T-helper 1 cell treated with Interleukin-12 subunit alpha and Interleukin-12 subunit beta and Interleukin-4 antibody, amounts not matched to agents 30 ng/mL and 1 ng/mL, for 36 hours (primary cell): ENCODE results near the gene GFI1B. TPM values are rescaled to one million over a fixed set of nuclear protein-coding genes. Genes with fewer than 3 reads are reported as not detected.
"Not testable (repeated sequence)": the region's sequence is repeated elsewhere in the genome, so short reads cannot be mapped to it uniquely, and the experiment has no call there.

Experiments
- intact Hi-C: fragments of 100-400 bp; cut with micrococcal nuclease; formaldehyde crosslinking; loops from one replicate; pipeline ENCODE4 v1.15.1; 2024
- total RNA-seq: library from RNA; stranded (reverse); gene quantifications from 2 replicates; pipeline ENCODE4 v1.2.3, GENCODE V29; 2022

Gene GFI1B
- total RNA-seq, 1 donor from 2014 or later, result not detected

DNA sequence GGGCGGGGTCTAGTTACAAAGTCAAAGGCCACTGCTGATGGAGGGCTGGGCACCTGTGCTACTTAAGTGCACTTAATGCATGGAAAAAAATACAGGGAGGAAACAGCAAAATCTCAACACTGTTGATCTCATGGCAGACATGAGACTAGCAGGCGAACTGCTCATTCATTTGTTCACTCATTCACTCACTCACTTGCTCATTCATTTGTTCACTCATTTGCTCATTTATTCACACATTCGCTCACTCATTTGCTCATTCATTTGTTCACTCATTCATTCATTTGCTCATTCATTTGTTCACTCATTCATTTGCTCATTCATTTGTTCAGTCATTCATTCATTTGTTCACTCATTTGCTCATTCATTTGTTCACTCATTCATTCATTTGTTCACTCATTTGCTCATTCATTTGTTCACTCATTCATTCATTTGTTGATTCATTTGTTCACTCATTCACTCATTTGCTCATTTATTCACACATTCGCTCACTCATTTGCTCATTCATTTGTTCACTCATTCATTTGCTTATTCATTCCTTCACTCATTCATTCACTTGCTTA is 11.6 kb downstream of the GFI1B start:
- intact Hi-C loops, result not testable (repeated sequence)

DNA sequence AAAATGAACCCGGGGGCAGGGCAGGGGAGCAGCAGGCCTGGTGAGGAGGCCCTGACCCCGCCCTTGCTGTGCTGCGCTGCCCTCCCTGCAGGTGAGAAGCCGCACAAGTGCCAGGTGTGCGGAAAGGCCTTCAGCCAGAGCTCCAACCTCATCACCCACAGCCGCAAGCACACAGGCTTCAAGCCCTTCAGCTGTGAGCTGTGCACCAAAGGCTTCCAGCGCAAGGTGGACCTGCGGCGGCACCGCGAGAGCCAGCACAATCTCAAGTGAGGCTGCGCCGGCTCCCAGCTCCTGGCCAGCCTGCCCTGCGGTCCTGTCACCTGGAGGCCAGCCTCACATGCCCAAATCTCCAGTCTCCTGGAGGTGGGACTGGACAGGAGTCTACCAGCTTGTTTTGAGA is 12.3 kb downstream of the GFI1B start:
- intact Hi-C loops, result no loop called here

DNA sequence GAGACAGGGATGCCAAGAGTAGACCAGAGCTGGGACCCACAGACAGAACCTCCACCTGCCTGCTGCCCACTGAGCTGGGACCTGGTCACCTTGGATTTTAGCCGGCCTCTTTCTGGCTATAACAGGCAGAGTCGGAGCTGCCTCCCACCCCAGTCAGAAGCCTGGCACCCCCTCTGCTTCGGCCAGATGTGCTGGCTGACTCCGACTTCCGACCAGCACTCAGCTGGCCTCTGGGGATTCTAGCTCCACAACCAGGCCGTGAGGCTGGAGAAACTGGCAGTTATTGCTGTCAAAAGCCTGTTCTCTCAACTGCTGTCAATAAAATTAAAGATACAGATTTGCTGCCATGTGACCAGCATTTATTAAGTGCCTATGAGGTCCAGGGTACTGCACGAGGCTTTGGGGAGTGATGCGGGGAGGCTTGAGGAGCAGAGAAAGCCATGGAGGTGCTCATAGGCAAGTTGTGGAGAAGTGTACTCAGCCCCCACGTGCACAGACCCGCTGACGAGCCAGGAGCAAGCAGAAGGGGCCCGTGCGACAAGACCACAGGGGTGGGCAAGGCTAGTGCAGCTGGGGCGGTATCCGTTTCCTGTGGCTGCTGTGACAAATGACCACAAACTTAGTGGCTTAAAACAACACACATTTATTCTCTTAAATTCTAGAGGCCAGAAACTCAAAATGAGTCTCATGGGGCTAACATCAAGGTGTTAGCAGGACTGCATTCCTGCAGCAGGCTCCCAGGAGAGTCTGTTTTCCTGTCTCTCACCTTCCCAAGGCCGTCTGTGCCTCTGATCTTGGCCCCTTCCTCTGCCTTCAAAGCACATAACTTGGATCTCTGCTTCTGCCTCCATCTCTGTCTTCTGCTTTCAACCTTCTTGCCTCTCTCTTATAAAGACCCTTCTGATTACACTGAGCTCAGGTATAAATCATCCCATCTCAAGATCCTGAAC is 13.1 kb downstream of the GFI1B start:
- intact Hi-C loops, result no loop called here

DNA sequence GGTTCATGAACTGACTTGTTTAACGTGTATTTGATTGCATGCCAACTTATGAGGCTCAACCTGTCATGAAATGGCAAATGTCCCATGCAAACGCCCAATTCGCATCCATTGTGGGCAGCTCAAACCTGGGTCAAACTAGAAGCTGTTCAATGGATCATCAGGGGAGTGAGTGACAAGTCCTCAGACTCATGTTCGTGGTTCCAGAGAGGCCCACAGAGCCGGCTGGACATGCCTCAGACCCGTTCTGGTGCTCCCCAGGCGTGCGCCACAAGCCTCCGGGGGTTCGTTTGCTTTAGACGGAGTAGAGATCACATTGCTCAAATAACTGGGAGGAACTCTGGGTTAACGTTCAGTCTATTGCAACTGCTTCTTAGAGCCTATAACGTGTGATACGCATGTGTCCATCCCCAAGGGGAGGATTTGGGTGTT is 15.0 kb downstream of the GFI1B start:
- intact Hi-C loops, result no loop called here

DNA sequence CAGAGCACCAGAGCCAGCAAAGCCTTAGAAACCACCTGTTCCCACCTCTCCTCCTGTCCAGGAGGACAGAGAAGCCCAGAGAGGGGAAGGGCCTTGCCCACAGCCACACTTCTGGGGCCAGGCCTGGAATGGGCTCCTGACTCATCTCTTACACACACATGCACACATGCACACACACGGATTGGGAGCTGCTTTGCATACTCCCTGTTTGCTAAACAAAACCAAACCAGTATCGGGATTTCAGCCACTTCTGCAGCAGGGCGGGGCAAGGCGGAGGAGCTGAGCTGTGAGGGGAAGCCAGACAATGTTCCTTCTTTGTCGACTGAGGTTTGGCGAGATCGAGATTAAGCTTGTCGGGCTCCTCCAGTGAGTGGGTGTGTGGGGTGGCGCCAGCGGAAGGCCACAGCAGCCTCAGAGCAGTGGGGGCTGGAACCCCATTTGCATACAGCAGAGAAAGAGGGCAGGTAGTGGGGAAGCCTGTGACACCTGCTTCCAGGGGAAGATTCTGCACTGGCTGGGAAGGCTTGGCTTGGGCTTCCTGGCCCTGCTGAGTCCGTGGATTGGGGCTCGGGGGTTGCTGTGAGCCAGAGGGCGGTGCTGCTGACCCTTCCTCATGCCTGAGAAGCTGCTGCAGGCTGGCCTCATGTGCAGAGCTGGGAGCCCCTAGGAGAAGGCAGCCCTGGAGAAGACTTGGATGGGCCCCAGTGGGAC is 16.1 kb downstream of the GFI1B start:
- intact Hi-C loops, result no loop called here

DNA sequence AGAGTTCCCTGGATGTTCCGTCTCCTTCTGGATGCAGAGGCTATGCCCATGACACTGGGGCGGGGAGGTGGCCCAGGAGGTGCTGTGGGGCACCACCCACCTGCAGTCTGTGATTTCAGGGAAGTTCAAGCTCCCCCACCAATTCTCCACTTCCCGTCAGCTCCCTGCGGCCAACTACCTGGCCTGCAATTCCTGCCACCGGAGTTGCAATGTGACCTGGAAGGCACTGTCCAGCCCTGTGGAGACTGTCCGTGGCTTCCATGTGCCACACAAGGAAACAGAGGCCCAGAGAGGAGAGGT is 16.6 kb downstream of the GFI1B start:
- intact Hi-C loops, result no loop called here

DNA sequence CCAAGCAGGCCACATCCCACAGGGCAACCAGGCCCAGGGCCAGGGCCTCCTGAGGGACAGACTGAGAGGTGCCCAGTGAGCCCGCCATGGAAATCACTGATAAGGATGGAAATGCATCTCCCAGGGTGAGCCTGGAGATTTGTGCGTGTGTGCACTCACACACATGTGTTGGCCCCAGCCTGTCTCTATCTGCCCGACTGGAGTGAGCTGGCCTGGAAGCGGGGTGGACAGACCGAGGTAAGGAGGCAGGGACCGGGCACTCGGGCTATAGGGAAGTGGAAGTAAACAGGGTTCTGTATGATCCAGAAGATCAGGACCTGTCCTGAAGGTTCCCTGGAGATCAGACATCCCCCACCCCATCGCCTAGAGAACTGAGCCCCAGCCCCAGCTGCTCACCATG is 17.4 kb downstream of the GFI1B start:
- intact Hi-C loops, result no loop called here

DNA sequence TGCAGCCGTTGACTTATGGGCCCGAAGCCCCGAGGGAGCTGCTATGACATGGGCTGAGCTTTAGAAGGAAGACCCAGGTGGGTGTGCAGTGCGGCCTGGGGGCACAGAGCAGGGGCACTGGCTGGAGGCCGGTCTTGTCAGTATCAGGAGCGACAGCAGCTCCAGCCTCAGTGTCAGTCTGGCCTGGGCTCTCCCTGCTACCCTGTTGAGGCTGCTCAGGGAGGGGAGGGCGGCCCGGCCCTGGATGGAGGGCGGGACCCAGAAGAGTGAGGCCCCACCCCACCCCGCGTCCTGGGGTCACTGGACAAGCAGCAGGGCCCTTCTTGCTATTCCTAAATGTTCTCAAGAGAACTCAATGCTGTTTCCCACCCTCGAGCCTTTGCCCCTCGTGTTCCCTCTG is 18.0 kb downstream of the GFI1B start:
- intact Hi-C loops, result no loop called here

DNA sequence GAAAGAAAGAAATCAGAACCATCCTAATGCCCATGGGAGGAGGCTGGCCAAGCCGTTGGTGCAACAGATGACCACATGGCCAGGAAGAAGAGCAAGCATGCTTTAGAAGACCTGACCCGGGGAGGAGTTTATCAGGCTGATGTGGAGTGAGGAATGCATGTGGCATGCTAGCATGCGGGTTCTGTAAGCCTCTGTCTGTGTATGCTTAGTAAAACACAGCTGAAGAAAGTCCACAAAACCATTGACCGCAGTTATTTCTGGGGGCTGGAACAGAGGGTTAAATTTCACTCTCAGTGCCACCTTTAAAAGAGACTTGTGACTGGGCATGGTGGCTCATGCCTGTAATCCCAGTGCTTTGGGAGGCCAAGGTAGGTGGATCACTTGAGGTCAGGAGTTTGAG is 19.1 kb downstream of the GFI1B start:
- intact Hi-C loops, result no loop called here

DNA sequence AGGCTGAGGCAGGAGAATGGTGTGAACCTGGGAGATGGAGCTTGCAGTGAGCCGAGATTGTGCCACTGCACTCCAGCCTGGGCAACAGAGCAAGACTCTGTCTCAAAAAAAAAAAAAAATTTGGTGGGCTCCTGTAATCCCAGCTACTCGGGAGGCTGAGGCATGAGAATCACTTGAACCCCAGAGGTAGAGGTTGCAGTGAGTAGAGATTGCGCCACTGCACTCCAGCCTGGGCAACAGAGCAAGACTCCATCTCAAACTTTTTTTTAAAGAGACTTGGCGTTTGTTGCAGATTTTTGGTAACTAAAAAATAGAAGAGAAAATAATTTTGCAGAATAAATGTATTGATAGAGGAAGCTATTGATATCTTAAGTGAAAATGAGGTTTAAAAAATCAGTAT is 19.7 kb downstream of the GFI1B start:
- intact Hi-C loops, result not testable (repeated sequence)

DNA sequence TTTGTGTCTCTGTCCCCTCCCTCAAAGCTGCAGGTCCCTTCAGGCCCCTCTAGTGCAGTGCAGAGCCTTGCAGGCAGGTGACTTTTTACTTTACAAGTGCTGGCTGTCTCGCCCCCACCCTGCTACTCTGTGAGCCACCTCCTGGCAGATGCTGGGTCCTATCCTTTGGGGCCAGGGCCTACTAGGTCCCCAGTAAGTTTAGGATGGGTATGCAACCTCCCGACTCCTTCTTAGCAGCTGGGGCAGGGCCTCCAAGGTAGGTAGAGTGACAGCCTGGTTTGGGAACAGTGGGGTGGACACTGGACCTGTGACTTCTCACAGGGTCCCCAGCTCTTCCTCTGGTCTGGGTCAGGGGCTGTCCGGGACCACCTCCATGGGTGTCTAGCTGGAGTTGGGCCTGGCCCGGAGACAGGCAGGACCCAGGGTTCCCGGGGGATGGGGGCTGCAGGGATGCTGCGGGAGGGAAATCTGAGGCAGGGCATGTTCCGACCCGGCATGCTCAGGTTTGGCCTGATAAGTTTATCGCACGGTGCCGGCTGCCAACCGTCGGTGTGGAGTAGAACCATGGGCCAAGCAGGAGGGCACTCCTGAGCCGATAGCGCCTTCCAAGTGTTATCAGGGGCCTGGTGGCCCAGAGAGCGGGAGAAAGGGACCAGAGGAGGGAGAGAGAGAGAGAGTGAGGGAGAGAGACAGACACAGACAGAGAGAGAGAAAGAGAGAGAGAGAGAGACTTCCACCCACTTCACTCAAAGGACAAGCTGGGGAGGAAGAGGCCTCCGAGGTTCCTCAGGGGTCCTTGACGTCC is 20.5 kb downstream of the GFI1B start:
- intact Hi-C loops, result no loop called here

DNA sequence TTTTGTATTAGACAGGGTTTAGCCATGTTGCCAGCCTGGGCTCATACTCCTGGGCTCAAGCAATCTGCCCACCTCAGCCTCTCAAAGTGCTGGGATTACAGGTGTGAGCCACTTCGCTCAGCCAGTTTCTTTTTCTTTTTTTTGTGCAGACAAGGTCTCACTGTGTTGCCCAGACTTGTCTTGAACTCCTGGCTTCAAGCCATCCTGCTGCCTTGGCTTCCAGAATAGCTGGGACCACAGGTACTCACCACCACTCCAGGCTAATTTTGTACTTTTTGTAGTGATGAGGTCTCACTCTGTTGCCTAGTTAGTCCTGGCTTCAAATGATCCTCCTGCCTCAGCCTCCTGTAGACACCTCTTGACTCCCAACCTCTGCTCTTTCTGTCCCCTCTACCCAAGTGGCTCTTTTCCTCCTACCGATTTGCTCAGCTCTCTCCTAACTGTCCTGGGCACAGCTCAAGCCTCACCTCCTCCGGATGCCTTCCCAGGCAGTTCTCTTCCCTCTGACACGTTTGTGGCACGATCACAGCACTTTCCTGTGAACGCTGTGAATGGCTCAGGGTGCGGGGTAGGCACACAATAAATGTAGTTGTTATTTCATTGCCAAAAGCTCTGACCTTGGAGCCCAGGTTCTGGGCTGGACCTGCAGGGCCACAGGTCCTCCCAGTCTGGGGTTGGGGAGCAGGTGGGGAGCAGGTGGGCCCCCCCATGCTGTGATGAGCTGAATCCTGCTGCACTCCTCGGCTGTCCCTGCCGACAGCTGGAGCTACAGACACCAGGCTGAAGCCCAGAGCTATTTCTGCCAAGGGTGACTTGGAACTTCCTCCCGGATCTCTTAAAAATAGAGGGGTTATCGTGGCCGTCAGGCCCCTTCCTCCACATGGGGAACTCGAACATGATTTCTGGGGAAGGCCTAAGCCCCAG is 23.9 kb downstream of the GFI1B start:
- intact Hi-C loops, result no loop called here

DNA sequence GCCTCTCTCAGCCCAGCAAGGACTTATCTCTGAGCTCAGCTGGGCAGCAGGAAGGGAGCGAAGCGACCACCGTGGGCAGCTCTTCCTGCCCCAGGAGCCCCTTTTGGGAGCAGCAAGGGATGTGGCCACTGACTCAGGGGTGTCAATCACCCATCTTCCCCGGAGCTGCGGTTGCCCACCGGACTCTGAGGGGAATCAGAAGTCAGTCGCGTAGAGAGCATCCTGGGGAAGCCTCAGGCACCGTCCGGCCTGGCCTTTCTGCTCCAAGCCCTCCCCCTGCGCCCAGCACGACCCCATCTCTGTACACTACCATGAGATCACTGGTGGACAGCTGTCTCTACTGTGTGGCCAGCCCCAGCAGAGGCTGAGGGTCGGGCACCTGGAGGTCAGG is 24.6 kb downstream of the GFI1B start:
- intact Hi-C loops, result no loop called here

DNA sequence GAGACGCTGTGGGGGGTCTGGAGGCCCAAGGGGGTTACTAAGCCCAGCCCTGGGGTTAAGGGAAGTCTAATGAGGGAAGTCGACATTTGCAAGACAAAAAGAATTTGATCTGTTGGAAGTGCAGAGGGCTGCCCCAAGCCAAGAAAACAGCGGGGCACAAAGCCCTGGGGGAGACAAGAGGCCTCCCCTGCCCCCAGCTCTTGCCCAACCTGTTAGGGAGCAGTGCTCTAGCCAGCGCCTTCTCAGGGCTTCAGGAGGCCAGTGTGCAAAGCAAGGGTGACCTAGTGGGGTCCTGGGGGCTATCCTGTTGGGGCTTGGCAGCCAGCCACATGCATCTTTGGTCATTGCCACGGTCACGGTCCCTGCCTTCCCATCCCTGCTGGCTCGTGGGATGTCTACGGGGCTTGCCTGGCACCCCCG is 25.2 kb downstream of the GFI1B start:
- intact Hi-C loops, result no loop called here

DNA sequence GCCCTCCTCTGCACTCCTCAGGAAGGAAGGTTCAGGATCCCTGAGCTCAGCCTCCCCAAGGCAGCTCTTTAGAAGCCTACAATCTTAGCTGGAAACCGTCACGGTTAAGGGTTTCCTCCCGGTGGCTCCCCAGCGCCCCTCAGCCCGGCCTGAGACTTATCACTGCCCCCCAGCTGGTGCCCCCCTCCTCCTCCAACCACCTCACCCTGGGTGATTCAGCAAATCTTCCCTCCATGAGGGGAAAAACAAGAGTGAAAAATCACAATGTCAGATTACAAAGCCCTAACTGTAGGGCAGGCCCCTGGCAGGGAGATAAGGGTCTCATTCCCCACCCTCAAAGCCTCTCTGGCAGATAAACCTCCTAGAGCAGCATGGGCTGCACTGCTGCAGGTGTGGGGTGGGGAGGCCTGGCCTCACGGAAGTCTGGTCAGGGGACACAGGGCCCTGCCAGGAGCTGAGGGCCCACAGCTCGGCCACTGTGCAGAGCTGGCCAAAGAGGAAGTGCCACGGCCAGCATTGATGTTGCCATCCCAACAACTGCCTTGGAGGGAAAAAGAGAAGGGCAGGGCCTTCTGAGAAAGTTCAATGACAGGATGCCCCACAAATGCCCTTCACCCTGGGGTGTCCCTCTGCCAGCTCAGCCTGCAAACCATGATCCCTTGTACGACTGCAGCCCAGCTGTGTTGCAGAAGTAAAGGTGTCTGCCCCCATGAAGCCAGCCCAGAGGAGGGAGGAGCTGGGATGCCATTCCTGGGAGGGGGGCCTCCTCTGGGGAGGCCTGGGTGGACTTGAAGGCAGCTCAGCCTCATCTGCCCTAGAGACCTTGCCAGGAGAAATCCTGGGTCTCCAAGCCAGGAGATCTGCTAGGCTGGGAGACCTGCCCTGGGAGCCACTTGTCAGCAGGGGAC is 25.9 kb downstream of the GFI1B start:
- intact Hi-C loops, result no loop called here

DNA sequence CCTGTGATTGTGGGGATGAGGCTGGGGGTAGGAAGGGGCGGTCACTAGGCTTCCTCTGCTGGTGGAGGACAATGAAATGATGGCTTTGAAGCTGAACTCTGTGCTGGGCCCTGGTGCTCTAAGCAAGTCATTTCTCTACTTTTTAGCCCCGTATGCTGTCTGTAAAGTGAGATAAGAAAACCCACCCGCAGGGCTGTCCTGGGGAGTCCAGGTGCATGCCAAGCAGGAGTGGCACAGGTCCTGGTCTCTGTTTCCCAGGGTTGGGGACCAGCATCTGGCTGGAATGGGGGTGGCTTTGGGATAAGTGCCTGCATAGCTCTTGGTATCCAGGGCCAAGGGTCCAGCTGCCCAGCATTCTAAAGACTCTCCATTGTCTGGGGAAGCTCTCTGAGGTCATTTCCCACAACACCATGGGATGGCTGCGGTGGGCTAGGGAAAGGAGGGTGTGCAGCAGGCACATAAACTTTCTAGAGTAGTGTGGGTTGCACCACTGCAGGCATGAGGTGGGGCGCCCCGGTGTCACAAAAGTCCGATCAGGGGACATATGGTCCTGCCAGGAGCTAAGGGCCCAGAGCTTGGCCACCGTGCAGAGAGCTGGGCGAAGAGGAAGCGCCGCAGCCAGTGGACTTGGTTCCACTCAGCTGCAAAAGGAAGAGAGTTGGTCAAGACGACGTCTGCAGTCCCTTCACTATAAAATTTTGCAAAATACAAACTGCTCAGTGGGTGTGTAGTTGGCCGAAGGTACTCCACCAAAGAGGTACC is 26.7 kb downstream of the GFI1B start:
- intact Hi-C loops, result no loop called here

DNA sequence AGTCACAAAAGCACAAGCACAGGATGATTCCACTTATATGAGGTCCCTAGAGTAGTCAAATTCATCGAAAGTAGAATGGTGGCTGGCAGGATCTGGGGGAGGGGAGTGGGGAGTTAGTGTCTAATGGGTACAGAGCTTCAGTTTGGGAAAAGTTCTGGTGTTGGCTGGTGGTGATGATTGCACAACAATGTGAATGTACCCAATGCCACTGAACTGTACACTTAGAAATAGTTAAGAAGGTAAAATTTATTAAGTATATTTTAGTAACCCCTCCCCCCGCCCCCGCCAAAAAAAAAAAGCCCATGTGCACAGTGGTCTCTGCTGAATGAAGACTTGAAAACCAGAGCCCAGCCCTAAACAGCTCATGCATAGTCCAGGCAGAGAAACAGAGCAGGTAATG is 27.5 kb downstream of the GFI1B start:
- intact Hi-C loops, result no loop called here

DNA sequence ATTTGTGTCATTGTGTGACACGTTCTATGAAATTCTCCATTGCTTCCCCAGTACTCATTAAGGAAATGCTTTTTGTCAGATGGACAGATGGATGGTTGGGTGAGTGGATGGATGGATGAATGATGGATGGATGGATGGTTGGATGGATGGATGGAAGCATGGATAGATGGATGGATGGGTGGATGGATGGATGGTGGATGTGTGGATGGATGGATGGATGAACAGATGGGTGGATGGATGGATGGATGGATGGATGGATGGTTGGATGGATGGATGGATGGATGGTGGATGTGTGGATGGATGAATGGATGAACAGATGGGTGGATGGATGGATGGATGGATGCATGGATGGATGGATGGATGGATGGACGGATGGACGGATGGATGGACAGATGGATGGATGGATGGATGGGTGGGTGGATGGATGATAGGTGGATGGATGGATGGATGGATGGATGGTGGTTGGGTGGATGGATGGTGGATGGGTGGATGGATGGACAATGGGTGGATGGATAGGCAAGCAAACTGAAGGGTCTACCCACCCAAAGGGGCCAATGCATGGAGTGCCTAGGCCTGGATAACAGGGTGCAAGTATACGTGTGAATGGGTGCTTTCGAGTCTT is 28.3 kb downstream of the GFI1B start:
- intact Hi-C loops, result no loop called here
